HG03064 (cell line): ENCODE data around the gene CTIF.
"Not testable (repeated sequence)": the region's sequence is repeated elsewhere in the genome, so short reads cannot be mapped to it uniquely, and the experiment has no call there.

ENCODE experiments used
- ATAC-seq: cut with Tn5 transposase; IDR thresholded peaks from one replicate; pipeline ENCODE4 v1.9.1; 2021; ENCODE audit warnings: low read depth; ENCODE audit not compliant: unreplicated experiment

The CTIF gene

DNA sequence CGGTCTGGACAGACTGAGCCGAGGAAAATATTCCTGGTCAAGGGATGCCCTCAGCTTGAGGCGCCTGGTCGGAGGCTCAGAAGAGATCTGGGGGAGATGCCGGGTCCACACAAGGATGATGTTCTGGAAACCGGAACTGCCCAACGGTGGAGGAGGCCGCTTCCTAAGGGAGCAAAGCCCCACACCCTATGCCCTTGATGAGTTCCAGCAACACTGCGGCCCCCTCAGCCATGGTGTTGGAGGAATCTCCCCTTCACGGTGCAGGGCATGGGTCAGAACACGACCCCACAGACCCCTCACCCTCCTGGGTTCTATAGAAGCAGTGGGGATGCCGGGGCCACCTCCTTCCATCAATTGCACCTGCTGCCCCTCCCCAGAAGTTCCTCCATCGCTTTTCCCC lies 332.1 kb downstream of the CTIF start:
- not testable (repeated sequence) for ATAC-seq

DNA sequence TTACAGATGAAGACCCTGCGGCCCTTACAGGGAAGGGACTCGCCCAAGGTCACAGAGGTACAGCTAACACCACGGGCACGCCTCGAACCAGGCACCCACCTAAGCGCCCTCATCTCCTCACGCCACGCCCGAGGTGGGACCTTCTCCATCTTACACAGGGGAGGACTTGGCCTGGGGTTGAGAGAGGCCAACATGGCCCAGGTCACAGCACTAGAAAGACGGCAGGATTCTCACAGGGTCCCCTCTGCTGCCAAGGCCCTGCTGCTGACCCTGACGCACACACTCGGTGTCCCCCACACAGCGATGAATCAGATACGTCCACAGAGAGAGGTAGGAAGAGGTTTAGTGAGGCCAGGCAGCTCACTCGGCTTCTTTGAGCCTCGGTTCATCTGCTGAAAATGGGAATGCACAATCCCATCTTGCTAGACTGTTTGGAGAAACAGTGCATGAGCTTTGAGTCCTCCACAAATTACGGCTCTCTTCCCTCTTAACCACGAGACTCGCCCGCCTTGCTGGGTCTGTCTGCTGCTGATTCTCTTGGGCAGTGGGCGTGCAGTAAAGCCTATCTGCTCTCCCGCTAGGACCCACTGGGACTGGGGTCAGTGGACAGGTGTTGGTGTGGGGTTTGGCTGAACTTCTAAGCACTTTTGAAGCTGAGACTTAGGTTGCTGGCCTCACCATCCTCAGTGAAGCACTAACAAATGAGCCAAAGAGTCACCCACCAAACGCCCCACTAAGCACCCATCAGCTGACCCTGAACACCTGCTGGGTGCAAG lies 332.7 kb downstream of the CTIF start:
- no peak for ATAC-seq

DNA sequence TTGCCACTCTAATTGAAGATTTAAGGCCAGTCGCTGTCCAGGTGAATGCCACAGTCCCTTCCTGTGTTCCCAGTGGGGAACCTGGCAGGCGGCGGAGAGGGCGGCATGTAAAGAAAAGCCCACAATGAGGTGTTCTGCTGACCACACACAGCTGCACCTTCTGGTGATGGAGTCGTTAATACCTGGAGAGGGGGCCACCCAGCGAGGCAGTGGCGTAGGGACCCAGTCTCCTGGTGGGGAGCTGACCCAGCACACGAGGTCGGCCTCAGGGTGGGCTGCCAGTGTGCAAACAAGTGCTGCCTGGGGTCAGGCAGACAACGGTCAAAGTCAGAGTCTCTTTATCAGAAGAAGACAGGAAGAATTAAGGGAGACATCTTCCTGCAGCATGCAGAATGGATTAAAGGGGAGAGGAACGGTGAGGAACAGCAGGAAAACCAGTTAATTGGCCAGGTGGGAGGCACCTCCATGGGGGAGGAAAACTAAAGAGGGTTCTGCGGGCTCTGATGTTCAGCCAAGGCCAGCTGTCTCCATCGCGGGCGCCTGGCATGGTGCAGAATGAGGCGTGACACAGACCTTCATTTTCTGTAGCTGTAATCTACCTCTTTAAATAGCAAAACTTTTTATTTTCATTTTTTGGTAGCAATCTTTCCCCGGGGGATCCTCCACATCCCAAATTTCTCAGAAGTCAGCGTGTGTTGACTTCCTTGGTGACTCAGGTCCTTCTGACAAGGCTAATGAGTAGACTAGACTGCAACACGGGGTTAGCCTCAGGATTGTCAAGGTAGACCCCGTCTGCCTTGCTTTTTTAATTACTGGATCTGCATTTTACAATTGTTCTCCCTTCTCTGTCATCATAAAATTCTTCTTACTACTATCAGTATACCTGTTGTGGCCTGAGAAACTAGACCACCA lies 333.7 kb downstream of the CTIF start:
- no peak for ATAC-seq

DNA sequence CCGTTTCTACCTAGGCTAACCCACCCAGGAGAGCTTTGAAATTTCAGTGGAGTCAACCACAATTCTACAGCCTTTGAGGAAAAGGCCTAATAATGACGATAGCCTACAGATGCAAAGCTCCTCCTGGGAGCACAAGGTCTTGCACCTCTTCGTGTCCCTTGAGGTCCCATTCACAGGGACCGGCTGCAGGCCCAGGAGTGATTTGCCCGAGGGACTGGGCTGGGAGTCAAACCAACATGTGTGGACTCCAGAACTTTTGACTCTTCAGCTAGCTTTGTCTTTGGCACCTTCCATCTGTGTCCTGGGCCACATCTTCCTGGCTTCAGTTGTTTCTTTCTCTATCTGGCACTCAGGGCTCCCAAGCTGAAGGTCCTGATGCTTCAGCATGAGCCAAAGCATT lies 335.4 kb downstream of the CTIF start:
- no peak for ATAC-seq

DNA sequence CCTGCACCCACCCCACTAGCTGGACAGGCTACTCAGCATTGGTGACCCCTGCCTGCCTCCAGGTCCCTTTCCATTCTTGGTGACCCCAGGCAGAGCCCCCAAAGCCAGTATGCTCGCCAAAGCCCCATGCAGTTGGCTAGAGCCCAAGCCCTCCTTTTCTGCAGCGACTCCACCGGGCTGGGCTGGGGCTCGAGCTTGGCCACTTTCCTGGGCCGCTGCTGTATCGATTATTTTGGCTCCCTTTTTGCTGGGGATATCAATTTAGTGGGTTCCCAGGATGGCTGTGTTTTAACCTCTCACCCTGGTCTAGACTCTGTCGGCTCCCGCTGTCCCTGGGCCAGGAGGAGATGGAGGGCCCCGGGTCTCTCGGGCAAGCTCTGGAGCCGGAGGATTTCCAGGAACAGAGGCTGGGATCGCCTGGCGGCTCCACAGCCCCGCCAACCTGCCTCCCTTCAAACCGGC lies 335.9 kb downstream of the CTIF start:
- ATAC-seq = no peak

DNA sequence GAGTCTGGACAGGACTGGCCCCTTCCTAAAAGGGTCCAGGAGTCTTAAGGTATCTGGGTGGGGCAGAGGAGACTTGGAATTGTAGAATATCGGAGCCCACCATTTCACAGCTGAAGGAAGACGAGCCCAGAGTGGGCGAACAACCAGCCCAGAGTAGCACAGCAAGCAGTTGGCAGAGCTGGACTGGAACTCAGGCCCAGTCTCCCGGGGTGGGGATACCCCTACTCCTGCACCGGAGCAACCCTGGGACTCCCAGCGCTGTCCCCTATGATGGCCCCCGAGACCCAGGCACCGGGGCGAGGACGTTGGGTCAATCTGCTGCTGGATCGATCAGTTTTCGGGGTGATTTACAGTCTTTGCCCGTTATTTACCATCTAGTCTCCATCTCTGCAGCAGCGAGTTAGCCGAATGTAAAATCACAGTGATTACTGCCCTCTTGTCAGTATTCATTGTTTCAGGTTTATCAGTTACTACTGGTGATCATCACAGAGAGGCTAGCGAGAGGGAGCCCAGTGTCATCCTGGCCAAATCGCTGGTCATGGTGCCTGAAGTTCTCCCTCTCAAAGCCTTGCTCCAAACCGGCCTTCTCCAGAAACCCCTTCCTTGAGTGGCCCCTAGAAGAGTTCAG lies 336.6 kb downstream of the CTIF start:
- no peak for ATAC-seq

DNA sequence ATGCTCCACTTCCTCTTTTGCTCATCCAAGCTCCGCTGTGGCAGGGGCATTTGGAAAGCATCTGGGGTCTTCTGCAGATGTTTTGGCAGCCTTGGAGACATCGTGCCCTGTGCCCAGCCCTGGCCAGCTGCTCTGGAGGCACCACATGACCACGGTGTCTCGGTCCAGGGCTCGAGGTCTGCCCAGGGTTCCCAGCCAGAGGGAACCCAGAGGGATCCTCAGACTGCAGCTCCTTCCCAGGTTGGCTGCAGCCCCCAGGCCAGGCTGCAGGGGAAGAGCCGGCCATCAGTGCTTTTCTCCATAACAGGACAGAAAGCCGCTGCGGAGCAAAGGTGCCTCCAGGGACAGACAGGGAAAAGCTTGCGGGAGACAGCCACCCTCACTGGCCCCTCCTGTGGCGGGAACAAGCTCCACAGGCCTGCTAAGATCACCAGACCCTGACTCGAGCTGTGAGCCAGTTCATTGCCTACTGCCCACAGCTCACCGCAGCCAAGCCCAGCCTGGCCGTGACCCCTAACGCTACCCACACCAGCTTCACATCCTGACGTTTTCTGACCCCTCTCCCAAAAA lies 337.2 kb downstream of the CTIF start:
- no peak for ATAC-seq

DNA sequence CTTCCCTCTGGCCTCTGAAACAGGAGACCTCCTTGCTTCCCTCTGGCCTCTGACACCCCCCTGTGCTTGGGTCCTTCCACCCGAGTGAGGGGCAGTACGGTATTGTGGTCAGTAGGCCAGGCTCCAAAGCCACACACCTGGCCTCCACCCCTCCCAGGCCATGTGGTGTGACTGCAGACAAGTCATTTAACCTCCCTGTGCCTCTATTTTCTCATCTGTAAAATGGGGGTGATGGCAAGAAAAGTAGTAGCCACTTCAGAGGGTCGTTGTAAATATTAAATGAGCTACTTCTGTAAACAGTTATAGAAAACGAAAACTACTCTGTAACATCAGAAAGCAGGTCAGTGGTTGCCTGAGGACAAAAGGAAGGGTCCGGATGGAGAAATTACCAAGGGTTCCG lies 337.8 kb downstream of the CTIF start:
- no peak for ATAC-seq

DNA sequence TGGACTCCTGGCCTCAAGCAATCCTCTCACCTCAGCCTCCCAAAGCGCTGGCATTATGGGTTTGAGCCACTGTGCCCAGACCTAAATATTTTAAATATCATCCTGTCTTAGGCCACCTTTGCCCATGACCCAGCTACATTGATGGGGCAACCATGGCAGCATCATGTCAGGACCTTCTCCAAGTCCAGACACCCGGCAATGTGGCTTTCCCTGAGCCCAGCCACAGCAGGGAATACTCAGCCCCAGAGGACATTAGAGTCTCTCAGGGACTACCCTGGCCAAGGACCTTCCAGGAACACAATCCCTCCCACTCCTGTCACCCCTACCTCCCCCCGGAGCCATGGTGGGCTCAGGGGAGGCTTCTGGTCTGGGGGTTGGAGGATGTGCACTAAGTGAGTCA lies 339.1 kb downstream of the CTIF start:
- no peak for ATAC-seq

DNA sequence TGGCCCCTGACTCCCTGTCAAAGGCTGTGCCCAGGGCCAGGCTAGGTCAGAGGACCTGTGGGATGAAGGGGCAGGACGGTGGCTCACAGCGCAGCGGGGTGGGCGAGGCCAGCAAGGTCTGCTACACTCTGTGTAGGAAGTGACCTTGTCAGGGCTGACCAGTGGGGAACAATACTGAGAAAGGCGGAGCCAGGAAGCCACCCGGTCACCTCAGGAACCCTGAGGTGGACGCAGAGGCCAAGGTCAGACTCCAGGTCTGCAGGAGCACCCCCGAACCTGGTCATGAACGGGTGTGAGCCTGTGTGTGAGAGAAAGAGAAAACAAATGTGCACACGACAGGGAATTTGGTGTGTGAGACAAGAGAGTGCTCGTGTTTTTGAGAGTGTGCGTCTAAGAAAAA lies 339.6 kb downstream of the CTIF start:
- no peak for ATAC-seq

DNA sequence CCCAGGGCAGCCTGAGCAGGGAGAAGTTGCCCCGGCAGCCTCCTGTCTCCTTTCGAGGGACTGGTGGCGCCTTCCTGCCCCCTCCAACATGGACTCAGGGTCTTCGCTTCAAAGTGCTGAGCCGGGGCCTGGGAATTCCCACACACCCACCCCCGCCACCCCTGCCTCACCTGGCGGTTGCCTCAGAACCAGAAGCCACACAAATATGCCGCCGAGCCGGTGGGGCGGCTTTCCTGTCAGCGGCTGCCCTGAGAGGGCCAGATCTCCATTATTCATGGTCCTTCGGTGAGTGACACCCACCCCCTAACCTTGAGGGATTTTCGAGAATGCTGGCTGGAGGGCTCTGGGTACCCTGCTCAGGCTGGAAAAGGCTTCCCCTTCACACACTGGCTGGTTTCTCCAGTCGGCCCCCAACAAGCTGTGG lies 340.2 kb downstream of the CTIF start:
- ATAC-seq = no peak

DNA sequence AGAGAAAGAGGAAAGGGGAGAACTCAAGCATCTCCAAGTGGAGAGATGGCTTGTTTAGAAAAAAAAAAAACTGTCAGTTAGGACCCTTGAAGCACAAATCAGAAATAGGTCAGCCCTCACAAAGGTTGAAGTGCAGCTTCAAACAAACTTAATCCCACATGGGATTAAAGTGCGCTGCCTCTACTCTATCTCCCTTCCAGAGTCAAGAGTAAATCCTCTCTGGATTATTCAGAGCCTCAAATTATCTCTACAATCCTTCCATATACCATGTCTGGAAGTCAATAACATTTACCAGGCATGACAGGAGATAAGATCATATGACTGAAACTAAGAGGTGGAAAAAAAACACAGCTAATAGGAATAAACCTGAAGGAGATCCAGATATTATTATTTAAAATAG lies 342.1 kb downstream of the CTIF start:
- ATAC-seq = no peak

DNA sequence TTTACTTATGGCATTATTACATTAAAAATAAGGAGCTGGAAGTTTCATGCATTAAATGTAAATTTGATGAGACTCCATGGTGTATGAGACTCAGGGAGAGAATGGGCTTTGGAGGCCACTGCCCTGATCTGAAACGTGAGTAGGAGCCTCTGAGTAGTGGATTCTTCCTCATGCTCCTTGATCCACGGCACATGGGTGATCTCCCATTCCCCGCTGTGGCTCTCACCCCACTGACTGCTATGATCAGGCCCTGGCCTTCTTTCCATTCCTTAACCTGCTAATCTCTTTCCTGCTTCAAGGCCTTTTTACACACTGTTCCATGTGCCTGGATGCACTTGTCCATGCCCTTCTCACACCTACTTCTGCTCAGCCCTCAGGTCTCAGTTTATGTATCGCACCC lies 343.5 kb downstream of the CTIF start:
- no peak for ATAC-seq

DNA sequence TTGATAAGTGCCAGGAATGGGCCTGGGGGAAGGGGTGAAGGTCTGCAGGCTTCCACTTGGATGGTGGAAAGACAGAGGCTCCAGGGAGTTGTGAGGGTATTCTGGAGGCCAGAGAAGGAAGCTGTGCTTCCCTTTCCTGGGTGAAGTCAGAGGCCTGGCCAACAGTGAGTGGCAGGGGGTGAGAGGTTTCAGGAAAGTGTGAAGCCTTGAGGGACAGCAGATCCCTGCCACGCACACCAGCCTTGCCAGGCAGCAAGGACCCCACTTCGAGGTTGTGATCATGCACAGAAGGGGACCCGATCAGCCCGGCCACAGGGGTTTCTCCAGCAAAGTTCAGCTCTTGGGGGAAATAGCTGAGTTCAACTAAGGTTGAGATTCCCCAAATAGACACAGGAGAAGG lies 345.5 kb downstream of the CTIF start:
- ATAC-seq = no peak

DNA sequence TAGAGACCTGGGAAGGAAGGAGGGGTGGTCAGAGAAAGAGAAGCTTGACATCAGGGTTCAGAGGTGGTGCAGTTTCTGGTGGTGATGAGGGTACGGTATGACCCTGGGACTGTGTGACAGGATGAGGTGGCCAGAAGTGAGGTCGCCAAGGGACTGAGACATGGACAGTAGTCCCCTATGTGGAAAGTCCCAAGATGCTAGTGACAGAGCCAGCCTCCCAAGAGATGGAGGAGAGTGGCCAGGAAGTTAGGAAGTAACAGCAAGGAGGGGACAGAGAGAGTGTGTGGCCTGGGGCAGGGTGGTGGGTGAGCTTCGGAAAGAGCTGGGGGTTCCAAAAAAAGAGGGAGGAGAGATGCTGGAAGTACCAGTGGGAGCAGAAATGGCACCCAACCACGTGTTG lies 345.9 kb downstream of the CTIF start:
- no peak for ATAC-seq

DNA sequence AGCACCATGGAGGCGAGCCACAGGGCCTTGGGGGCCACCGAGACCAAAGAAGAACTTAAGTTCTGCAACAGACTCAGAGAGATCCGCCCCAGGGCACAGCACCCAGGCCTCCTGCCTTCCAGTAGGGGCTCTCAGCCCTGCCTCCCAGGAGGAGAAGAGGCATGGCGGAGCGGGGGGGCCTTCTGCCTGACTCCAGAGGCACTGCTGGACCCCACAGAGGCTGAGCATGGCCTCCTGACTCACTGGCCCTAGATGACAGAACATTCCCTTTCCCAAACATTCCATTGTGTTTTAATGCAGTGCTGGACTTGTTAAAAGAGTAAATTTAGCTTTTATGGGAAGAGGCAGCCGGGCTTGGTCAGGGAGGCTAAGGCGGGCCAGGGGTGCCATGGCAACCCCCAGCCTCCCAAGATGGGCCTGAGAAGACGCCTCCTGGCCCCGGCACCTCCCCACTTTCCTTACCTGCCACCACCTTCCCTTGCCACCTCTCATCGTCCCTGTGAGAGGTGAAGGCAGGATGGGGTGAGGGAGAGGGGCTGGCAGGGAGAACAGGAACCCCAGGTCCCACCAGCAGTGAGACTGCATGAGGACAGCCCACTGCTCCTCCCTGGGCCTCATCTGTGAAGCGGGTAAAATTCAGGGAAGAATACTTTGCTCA lies 346.6 kb downstream of the CTIF start:
- ATAC-seq = no peak

DNA sequence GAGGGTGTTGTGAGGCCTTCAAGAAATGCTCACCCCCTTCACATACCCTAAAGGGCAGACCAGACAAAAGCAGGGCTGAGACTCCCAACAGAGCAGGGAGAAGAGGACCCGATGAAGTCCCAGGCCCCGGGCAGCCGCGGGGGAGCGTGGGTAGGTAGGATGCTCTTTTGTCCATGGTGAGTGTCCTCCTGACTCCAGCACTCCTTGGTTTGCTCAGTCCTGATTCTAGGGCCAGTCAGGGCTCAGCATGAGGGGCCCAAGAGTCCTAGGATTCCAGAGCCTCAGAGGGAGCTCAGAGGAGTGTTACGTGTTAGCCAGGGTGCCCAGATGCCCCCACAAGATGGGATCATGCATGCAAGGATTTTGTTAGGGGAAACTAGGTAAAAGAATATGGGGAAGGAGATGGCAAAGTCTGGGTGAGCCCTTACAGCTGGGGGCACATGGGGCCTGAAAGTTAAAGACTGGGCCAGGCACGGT lies 347.1 kb downstream of the CTIF start:
- ATAC-seq = no peak

DNA sequence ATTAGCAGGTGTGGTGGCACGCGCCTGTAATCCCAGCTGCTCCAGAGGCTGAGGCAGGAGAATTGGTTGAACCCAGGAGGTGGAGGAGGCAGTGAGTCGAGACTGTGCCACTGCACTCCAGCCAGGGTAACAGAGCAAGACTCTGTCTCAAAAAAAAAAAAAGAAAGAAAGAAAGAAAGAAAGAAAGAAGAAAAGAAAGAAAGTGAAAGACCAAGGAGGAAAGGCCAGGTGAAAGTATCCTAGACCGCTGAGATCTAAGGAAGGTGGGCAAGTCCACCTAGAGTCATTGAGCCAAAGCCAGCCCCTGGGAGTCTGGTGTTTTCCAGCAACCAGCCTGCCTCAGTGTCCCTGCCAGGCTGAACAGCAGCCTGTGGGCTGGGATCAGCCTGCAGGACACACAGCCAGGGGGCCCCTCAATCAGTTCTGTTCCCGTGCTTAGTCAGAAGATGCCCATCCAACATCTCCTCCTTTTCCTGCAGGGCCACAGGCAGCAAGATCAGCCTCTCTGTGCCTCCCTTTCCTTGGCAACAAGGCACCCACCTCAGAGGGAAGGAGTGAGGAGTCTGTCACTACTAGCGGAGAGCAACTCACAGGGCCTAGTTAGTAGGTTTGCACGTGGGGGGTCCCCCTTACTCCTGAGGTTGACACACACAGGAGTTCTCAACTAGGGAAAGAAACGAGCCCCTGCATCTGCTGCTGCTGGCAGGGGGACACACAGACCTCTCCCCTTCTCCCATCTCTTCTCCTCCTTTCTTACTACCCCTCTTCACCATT lies 347.9 kb downstream of the CTIF start:
- no peak for ATAC-seq

DNA sequence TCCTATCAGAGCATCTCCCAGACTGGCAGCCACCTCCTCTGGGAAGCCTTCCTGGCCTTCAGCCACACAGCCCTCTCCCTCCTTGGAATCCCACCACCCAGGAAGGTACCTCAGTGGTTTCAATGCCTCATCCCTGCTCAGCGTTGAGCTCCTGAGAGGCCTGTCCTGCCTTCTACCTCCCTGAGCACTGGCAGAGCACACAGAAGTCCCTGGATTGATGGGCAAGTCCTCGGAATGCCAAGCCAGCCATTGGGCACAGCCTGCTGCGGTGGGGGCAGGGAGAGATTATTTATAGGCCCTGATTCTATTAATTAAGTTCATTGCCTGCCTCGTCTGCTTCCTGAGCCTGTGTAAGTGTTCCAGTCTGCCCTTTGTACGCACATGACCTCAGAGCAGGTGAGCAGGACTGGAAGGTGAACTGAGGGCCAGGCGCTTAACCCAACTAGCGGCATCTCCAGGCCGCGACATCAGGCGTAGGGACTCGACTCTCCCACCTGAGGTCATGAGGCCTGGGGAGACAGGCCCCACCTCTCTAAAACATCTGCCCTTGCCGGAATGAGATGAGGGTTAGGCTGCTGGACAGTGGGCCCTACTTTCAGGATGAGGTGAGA lies 348.6 kb downstream of the CTIF start:
- no peak for ATAC-seq
